ENCODE data around the gene VAMP2.

Gene VAMP2

GRCh38 chr17:8189041-8189710 is 26.4 kb upstream of the VAMP2 start:
- Histone ChIP-seq H3K27me3 (ENCODE audit: control insufficient read depth, insufficient read depth, low read length) (no peaks in the 10 kb centered on the region), H3K9me3 (ENCODE audit: control insufficient read depth, low read length) (no peaks in the 10 kb centered on the region), H3K79me2 (no peaks in the 10 kb centered on the region), H3K27ac (peak overlapping the region; percentile 97), H3K4me1 (peaks cover 29% of the 10 kb centered on the region), H3K4me2 (ENCODE audit: low read length) (peak overlapping the region; percentile 78), H3K36me3 (ENCODE audit: control insufficient read depth, insufficient read depth, low read length) (no peaks in the 10 kb centered on the region), H3K9ac (peak overlapping the region; percentile 89), H3K4me3 (ENCODE audit: low read depth, low read length) (peak overlapping the region; percentile 83), H2AFZ (peak overlapping the region; percentile 96)
- TF ChIP-seq CTCF (IDR thresholded peaks at IDR 0.05), result no peak

- Histone ChIP-seq H3K79me2 (no peaks in the 10 kb centered on the region), H3K4me2 (ENCODE audit: low read length) (peak overlapping the region; percentile 78), H3K9me3 (ENCODE audit: control insufficient read depth, low read length) (no peaks in the 10 kb centered on the region), H3K36me3 (ENCODE audit: control insufficient read depth, insufficient read depth, low read length) (no peaks in the 10 kb centered on the region), H3K27ac (peak overlapping the region; percentile 97), H3K4me3 (ENCODE audit: low read depth, low read length) (peak overlapping the region; percentile 83), H2AFZ (no peak overlapping the region), H3K9ac (no peak overlapping the region), H3K4me1 (peaks cover 29% of the 10 kb centered on the region), H3K27me3 (ENCODE audit: control insufficient read depth, insufficient read depth, low read length) (no peaks in the 10 kb centered on the region)
- no peak for TF ChIP-seq CTCF (IDR thresholded peaks at IDR 0.05)
These were observed 25.6 kb upstream of the VAMP2 start for GRCh38 chr17:8188263-8188839.

GRCh38 chr17:8187517-8188262 is 24.9 kb upstream of the VAMP2 start:
- Histone ChIP-seq H3K27ac (peak overlapping the region; percentile 97), H2AFZ (peak overlapping the region; percentile 4), H3K9ac (no peak overlapping the region), H3K79me2 (no peaks in the 10 kb centered on the region), H3K9me3 (ENCODE audit: control insufficient read depth, low read length) (no peaks in the 10 kb centered on the region), H3K4me2 (ENCODE audit: low read length) (peak overlapping the region; percentile 78), H3K4me1 (peaks cover 26% of the 10 kb centered on the region), H3K4me3 (ENCODE audit: low read depth, low read length) (peak overlapping the region; percentile 83), H3K36me3 (ENCODE audit: control insufficient read depth, insufficient read depth, low read length) (no peaks in the 10 kb centered on the region), H3K27me3 (ENCODE audit: control insufficient read depth, insufficient read depth, low read length) (no peaks in the 10 kb centered on the region)
- TF ChIP-seq CTCF (IDR thresholded peaks at IDR 0.05), result no peak

GRCh38 chr17:8186787-8187516 is 24.2 kb upstream of the VAMP2 start:
- peak overlapping the region; percentile 78 for H3K4me2 ChIP-seq (ENCODE audit: low read length)
- no peaks in the 10 kb centered on the region for H3K36me3 ChIP-seq (ENCODE audit: control insufficient read depth, insufficient read depth, low read length)
- H3K4me3 ChIP-seq (ENCODE audit: low read depth, low read length), result peak overlapping the region; percentile 83
- peak overlapping the region; percentile 97 for H3K27ac ChIP-seq
- peak; percentile 56 for TF ChIP-seq CTCF (IDR thresholded peaks at IDR 0.05)
- H2AFZ ChIP-seq, result peak overlapping the region; percentile 92
- H3K4me1 ChIP-seq, result peaks cover 22% of the 10 kb centered on the region
- H3K27me3 ChIP-seq (ENCODE audit: control insufficient read depth, insufficient read depth, low read length), result no peaks in the 10 kb centered on the region
- H3K9me3 ChIP-seq (ENCODE audit: control insufficient read depth, low read length), result no peaks in the 10 kb centered on the region
- no peaks in the 10 kb centered on the region for H3K79me2 ChIP-seq
- H3K9ac ChIP-seq, result no peak overlapping the region

All from parathyroid adenoma (tissue), 2 donors.